Daoy (cell line): ENCODE results near the gene OCA2. TPM values are rescaled to one million over a fixed set of nuclear protein-coding genes. Genes with fewer than 3 reads are reported as not detected.

Source experiments
- DNase-seq: peaks from one replicate; pipeline ENCODE4 v3.0.0-alpha.2; 2015; ENCODE audit warnings: low read depth
- total RNA-seq: library from RNA; depleted of rRNA; stranded (reverse); fragments of >200 nt; shearing (Covaris generic); gene quantifications from 2 replicates; pipeline ENCODE4 v1.2.3, GENCODE V29; 2014

The OCA2 gene
- total RNA-seq, 1 experiment from 2014 or later = not detected

DNA sequence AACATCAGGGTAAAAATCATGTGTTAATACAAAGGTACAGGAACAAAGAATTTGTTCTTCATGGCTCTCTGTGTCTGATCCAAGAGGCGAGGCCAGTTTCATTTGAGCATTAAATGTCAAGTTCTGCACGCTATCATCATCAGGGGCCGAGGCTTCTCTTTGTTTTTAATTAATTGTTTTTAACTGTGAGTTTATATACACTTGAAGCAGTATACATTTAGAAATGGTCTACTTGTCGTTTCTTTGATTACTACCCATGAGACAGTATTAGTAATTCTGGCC lies 21.2 kb upstream of the OCA2 start:
- DNase-seq = no peak

GRCh38 chr15:28118531-28118930 lies 19.4 kb upstream of the OCA2 start:
- DNase-seq = no peak

DNA sequence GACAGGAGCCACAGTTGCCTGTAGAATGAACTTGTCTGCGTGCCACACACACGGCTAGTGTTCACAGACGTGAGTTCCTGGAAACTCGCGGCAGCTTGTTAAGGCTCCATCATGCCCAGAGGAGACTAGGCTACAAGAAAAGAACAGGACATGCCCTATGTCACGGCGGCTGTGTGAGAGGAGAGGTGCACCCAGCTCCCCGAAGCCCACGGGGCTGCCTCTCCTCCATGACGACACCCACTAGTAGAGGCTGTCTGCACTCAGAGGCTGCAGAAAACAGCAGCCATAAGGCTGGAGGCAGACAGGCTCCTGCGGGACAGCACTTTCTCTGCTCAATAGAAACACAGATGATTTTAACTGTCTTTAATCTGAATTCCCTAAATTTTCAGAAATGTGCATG lies 19.0 kb upstream of the OCA2 start:
- DNase-seq = no peak

GRCh38 chr15:28117432-28117990 lies 18.4 kb upstream of the OCA2 start:
- DNase-seq = no peak

- no peak for DNase-seq
Measured at GRCh38 chr15:28116521-28117431, 17.7 kb upstream of the OCA2 start.

GRCh38 chr15:28115871-28116270 lies 16.8 kb upstream of the OCA2 start:
- no peak for DNase-seq

DNA sequence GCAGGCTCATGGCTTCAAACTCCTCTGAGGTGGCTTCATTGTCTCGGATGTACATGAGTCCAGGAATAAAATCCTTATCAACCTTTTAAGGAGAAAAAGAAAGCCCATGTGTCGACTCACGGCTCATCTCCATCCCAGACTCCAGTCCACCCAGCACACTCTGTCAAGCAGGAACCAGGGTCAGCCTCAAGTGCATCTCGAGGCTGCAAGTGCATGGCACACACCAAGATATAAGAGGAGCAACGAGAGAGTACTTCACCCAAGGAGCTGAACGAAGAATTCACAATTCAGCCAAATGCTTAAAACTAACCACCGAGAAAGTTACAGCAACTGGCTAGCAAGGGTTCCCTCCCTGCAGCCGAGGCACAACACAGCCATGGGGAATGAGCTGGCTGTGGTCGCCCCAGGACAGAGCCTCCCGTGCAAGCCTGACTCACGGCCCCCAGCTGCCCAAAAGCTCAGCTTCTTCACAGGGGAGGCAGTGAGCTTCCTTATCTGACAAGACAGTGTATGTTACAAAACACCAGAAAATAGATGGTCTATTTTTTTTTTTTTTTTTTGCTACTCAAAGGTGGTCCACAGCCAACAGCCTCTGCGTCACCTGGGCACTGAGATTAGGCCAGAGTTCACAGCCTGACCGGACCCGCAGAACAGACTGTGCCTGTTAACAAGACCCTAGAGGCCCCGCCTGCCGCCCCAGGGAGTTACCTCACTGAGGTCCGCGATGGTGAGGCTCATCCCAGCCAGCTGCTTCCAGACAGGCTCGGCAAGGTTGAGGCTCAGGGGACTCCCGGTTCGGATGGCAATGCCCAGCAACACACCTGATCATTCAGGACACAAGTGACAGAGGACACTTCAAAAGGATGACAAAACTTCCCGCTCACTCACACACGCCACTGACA lies 15.9 kb upstream of the OCA2 start:
- peak; percentile 35 for DNase-seq

- no peak for DNase-seq
Measured at GRCh38 chr15:28114114-28114455, 15.0 kb upstream of the OCA2 start.

GRCh38 chr15:28113394-28114113 lies 14.4 kb upstream of the OCA2 start:
- no peak for DNase-seq

DNA sequence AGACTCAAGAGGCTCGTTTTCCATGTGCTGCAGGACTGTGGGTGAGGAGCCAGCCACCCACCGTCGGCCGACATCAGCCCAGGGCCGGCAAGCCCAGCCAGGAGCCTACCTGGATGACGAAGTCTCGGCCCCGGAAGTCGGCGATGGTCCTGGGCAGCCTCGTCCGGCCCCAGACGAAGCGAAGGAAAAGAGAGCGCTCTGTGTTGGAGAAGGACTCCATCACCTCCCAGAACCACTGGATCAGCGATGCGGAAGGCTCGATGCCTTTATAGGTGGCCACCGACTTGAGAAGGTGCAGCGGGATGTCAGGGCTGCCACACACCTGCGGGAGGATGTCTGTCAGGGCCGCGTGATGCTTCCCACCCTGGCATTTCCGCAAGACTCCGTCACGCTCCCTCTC lies 13.8 kb upstream of the OCA2 start:
- DNase-seq = no peak

DNA sequence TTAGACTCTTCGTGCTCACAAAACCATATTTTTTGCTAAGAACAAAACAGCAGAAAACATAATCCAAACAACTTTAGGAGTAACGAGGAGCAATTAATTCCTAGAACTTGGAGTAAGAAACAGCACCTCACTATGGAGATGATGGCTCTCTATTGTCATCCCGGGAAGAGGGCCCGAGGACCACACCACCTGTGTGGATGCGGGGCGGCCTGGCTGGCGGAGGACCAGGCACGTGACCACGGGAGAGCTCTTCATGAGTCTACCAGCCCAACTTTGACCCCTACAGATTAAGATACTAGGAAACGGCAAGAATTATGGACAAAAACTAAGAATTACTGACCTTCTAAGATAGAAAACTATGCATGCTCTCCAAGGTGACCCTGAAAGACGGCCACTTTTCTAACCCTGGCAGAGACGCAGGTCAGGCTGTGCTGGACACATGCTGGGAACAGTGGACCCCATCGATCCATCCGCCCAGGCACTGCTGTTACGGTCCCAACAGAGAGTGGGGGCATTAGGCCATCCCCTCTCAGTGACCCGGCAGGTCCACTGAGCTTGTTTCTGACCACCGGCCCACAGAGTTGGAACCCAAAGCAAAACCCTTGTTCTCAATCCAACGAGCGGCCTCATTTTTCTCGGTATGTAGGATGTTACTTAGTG lies 13.1 kb upstream of the OCA2 start:
- no peak for DNase-seq

DNA sequence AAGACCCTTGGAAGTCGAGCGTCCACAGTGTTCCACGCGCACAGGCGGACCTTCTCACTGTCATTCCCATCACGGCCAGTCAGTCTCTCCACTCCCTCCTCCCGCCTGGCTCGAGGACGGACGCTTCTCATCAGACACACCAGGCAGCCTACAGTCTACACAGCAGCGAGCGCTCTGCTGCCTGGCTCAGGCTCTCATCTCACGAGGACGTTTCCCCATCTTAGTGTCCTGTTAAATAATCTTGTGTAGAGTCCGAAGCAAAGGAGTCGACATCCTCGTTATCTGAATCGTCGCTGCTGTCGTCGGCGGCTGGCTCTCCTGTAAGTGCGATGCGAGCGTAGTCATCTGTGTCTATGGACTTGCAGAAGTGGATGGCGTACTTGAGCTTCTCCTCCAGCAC lies 12.4 kb upstream of the OCA2 start:
- DNase-seq = no peak

GRCh38 chr15:28110481-28110881 lies 11.4 kb upstream of the OCA2 start:
- DNase-seq = no peak

DNA sequence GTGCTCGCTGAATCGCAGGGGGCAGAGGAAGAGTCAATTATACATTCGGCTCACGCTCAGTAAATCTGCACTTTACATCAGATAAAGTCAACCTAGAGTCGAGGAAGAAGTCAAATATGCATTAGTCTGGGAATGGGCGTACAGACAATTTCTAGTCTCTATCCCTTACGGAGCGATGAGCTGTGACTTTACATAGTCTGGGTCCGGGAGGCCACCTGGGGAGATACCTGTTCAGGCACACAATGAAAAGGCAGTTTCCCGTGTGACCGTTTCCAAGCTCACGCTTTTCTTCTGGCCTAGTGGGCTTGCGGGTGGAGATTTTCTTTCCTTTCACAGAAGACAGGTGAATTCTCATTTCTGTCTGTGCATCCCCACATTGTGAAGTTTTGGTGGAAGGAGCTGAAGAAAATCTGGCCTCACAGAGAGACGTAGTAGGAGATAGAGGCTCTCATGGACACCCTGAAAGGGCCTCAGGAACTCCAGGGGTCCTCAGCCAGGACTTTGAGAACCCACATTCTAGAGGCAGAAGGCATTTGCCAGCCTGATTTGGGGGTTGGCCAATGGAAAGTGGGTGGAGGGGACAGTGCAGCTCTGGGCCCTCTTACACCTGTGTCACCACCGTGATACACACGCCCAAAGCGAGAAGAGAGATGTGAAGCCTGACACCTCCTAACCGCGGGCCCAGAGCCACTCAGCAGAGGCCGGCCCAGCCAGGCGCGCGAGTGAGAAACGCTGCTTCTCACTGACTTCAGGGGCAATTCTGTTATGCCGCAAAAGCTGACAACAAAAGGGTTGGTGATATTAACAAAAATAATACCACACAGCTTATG lies 10.7 kb upstream of the OCA2 start:
- DNase-seq = no peak

DNA sequence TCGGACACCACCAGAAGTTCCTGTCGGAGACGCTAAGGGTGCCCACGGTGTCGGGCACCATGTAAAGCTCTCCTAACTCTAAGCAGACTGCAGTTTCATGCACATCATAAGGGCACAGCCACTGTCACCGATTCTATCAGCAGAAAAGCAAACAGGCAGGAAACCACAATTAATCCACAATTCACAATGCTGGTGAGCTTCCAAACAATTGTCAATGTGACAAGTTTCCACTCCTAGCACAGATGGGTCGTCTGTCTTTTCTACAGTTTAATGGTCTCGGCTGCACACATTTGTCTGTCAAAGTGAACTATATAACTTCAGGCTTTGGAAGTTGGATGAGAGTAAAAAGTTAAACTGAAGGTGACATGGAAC lies 8.8 kb upstream of the OCA2 start:
- DNase-seq = no peak

- no peak for DNase-seq
Measured at GRCh38 chr15:28107111-28107903, 8.2 kb upstream of the OCA2 start.

DNA sequence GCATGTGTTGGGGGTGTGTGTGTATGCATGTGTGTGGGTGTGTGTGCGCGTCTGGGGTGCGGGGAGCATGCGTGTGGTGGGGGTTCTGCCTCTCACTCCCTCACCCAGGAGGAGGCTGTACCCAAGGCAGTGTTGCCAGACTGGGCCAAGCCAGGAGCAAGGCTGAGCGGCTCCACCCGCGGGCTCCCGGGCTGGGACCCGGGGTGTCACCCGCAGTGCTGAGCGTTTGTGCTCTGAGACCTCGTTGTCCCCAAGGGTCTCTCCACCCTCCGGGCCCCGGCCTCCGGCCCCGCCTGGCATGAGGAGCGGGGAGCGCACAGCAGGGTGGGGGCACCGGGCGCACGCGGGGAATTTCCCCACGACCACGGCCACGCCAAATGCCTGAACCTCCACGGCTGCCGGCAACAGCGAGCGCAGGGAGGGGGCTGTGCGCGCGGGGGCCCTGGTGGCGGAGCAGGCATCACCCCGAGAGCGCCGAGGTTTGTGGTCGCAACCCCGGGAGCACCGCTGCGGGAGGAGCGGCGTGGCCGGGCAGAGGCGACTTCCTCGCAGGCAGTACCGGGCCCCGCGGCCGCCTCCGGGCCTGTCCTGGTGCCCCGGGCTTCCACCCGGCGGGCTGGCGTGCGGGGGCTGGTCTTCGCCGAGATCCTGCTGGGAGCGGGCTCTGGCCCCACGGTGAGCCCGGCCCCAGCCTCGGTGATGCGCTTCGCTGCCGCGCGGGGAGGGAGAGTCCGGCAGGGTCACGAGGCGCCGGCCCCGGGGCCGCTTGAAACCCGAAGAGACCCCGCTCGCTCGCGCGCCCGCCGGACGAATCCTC lies 7.4 kb upstream of the OCA2 start:
- no peak for DNase-seq

GRCh38 chr15:28105793-28106192 lies 6.7 kb upstream of the OCA2 start:
- no peak for DNase-seq

GRCh38 chr15:28105224-28105791 lies 6.2 kb upstream of the OCA2 start:
- DNase-seq = no peak
